Endothelial cell of umbilical vein (primary cell): ENCODE results near the gene YIPF2. TPM values are rescaled to one million over a fixed set of nuclear protein-coding genes. Genes with fewer than 3 reads are reported as not detected.

ENCODE experiments used
- BruUV-seq: library from RNA; stranded (reverse); fragments of 400-500 nt; replicated peaks from 2 replicates; lab custom pipeline; 2021; lab: Mats Ljungman, UMichigan
- CTCF ChIA-PET: fragments of 300-600, 350-600 bp; sonication (Branson Sonifier 250); formaldehyde crosslinking; loops from one replicate; lab custom pipeline; 2021; ENCODE audit warnings: antibody characterized with exemption, inconsistent platforms; lab: Charles Lee
- POLR2A ChIA-PET: fragments of 300-600, 350-600 bp; sonication (Branson Sonifier 250); formaldehyde crosslinking; loops from one replicate; lab custom pipeline; 2021; ENCODE audit warnings: antibody characterized with exemption, inconsistent platforms; lab: Charles Lee
- DNase-seq: peaks from one replicate; pipeline ENCODE4 v3.0.0-alpha.2; 2011; ENCODE audit warnings: low read depth, low spot score
- FAIRE-seq: peaks from 2 replicates; lab custom pipeline; 2011; peaks lifted over from hg19 to GRCh38; lab: Jason Lieb, UNC
- H2AFZ ChIP-seq: 2 replicates; pipeline ENCODE4 v1.6.0; 2012; ENCODE audit warnings: low read depth, low read length, control low read depth, inconsistent platforms
- H3K27ac ChIP-seq: 2 replicates; pipeline ENCODE4 v1.5.1; 2011; ENCODE audit warnings: low read depth, mild to moderate bottlenecking, control low read depth, low read length, moderate library complexity; ENCODE audit not compliant: insufficient read depth
- H3K27me3 ChIP-seq, 2 experiments: 2 replicates each; pipeline versions ENCODE4 v1.6.0 to v1.6.1; 2011; ENCODE audit warnings: low read length in 2 of 2, mixed read lengths in 1 of 2; ENCODE audit not compliant: control insufficient read depth in 2 of 2, insufficient read depth in 2 of 2
- H3K36me3 ChIP-seq, 2 experiments: 2 replicates in 1 of 2; 3 replicates in 1 of 2; pipeline ENCODE4 v1.5.1; 2011; ENCODE audit warnings: low read length in 2 of 2, mild to moderate bottlenecking in 1 of 2, moderate library complexity in 1 of 2; ENCODE audit not compliant: control insufficient read depth in 2 of 2, insufficient read depth in 2 of 2; ENCODE audit errors: extremely low read depth in 1 of 2
- H3K4me1 ChIP-seq: 3 replicates; pipeline ENCODE4 v1.5.1; 2011; ENCODE audit warnings: mild to moderate bottlenecking, low read length; ENCODE audit not compliant: control insufficient read depth, insufficient read depth; ENCODE audit errors: extremely low read depth
- H3K4me2 ChIP-seq: 2 replicates; pipeline ENCODE4 v1.6.1; 2011; ENCODE audit warnings: low read length, control low read depth, mixed read lengths; ENCODE audit not compliant: insufficient read depth
- H3K4me3 ChIP-seq, 3 experiments: fragments of 200-600 bp in 1 of 3; sonication (generic), shearing (Covaris generic) in 1 of 3; replicated peaks in 1 of 3; 2 replicates each; pipeline ENCODE4 v1.5.1; 2011 to 2016; ENCODE audit warnings: control low read depth in 3 of 3, low read length in 3 of 3, mild to moderate bottlenecking in 2 of 3, inconsistent platforms in 1 of 3, low read depth in 1 of 3, moderate library complexity in 1 of 3; ENCODE audit not compliant: insufficient read depth in 1 of 3
- H3K79me2 ChIP-seq: 2 replicates; pipeline ENCODE4 v1.6.0; 2012; ENCODE audit warnings: low read length, inconsistent platforms; ENCODE audit not compliant: control insufficient read depth, insufficient read depth
- H3K9ac ChIP-seq: replicated peaks from 2 replicates; pipeline ENCODE3; 2011; ENCODE audit warnings: low read length, control low read depth; ENCODE audit not compliant: insufficient read depth; ENCODE audit errors: extremely low read depth
- H3K9me1 ChIP-seq: replicated peaks from 3 replicates; pipeline ENCODE4 v1.6.0; 2011; ENCODE audit warnings: mild to moderate bottlenecking, low read length; ENCODE audit not compliant: control insufficient read depth, insufficient read depth; ENCODE audit errors: extremely low read depth
- H3K9me3 ChIP-seq: replicated peaks from 2 replicates; pipeline ENCODE4 v1.5.1; 2012; ENCODE audit warnings: low read length, inconsistent platforms; ENCODE audit not compliant: control insufficient read depth, insufficient read depth
- H4K20me1 ChIP-seq: replicated peaks from 2 replicates; pipeline ENCODE3; 2011; ENCODE audit warnings: mild to moderate bottlenecking, low read length; ENCODE audit not compliant: control insufficient read depth, insufficient read depth; ENCODE audit errors: extremely low read depth
- EZH2 ChIP-seq: IDR thresholded peaks from 2 replicates; pipeline ENCODE4 v1.6.1; 2012; ENCODE audit warnings: borderline replicate concordance, low read depth, mild to moderate bottlenecking, moderate library complexity, low read length, inconsistent platforms; ENCODE audit not compliant: severe bottlenecking
- FOS ChIP-seq: IDR thresholded peaks from 2 replicates; pipeline ENCODE4 v1.6.1; 2011; ENCODE audit warnings: mild to moderate bottlenecking, low read length, moderate library complexity, borderline replicate concordance; ENCODE audit not compliant: insufficient read depth
- GATA2 ChIP-seq: IDR thresholded peaks from 2 replicates; pipeline ENCODE4 v1.7.0; 2011; ENCODE audit warnings: low read depth, mild to moderate bottlenecking, moderate library complexity, mixed read lengths, low read length; ENCODE audit not compliant: insufficient read length, insufficient read depth
- JUN ChIP-seq: IDR thresholded peaks from 2 replicates; pipeline ENCODE4 v1.6.1; 2011; ENCODE audit warnings: borderline replicate concordance, low read depth; ENCODE audit not compliant: insufficient read length, insufficient read depth
- MYC ChIP-seq: IDR thresholded peaks from one replicate; pipeline ENCODE4 v1.6.1; 2011; ENCODE audit warnings: mild to moderate bottlenecking, low read depth, low read length
- POLR2A ChIP-seq: IDR thresholded peaks from 2 replicates; pipeline ENCODE4 v1.6.1; 2012; ENCODE audit warnings: low read depth, mild to moderate bottlenecking, control low read depth, low read length
- POLR2AphosphoS5 ChIP-seq: IDR thresholded peaks from 2 replicates; pipeline ENCODE4 v1.6.1; 2012; ENCODE audit warnings: low read depth, mild to moderate bottlenecking, control low read depth, low read length, moderate library complexity; ENCODE audit not compliant: insufficient read depth
- dilution Hi-C: fragments of 300-500 bp; cut with MboI; formaldehyde crosslinking; loops from one replicate; pipeline ENCODE4 v1.15.0; 2019; ENCODE audit warnings: low sequenced_read_pairs; ENCODE audit not compliant: extremely low pct_ligation_motif_present
- intact Hi-C: fragments of 100-400 bp; cut with micrococcal nuclease; formaldehyde crosslinking; loops from one replicate; pipeline ENCODE4 v1.10.0; 2022
- polyA plus RNA-seq, 4 experiments: library from polyadenylated mRNA; depleted of rRNA in 3 of 4; stranded (reverse) in 3 of 4; unstranded in 1 of 4; fragments of >200 nt; gene quantifications; 2 replicates each; pipeline versions ENCODE4 v1.2.1 to v1.2.3, GENCODE V29; 2011 to 2012; ENCODE audit warnings: missing spikeins in 1 of 4
- total RNA-seq: library from RNA; stranded (reverse); gene quantifications from 2 replicates; pipeline ENCODE4 v1.2.3, GENCODE V29; 2021
- TF ChIP-seq, protein P1 (sequence below): IDR thresholded peaks from 2 replicates; pipeline ENCODE4 v1.6.1; 2011; ENCODE audit not compliant: insufficient read depth, insufficient read length
- TF ChIP-seq, protein P2 (sequence below), 2 donors: IDR thresholded peaks; 1 replicate in 1 of 2; 2 replicates in 1 of 2; pipeline ENCODE4 v1.5.1; 2011; ENCODE audit warnings: low read length in 2 of 2, mild to moderate bottlenecking in 2 of 2, moderate library complexity in 2 of 2, control low read depth in 1 of 2, inconsistent platforms in 1 of 2, low read depth in 1 of 2; ENCODE audit not compliant: insufficient read depth in 1 of 2; ENCODE audit errors: extremely low read depth in 1 of 2

YIPF2 gene
- total and polyA plus RNA-seq, 2 donors (not counting 3 experiments of a cell fraction or from before 2014, with no cell fraction given): 47.8 to 104 TPM

DNA sequence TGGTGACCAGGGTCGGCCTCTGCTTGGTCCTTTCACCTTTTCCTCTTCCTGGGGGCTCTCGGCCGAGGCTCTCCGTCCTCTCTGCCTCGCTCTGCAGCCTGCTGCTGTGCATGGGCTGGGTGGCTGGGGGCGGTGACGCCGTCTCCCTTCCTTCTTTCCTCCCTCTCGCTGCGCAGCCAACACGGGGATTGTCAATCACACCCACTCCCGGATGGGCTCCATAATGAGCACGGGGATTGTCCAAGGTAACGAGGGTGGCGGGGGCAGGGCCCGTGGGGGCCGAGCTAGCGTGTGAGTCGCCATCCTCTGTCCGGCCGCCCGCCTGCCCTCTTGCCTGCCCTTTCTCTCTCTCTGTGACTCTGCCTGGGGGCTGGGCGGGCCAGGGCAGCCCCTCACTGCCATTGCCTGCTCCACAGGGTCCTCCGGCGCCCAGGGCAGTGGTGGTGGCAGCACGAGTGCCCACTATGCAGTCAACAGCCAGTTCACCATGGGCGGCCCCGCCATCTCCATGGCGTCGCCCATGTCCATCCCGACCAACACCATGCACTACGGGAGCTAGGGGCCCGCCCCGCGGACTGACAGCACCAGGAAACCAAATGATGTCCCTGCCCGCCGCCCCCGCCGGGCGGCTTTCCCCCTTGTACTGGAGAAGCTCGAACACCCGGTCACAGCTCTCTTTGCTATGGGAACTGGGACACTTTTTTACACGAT is 7.1 kb downstream of the YIPF2 start:
- Histone ChIP-seq H3K4me1 (no peaks in the 10 kb centered on the region), H3K79me2 (no peaks in the 10 kb centered on the region), H2AFZ (no peak overlapping the region), H3K9me3 (no peaks in the 10 kb centered on the region), H3K9ac (no peak overlapping the region), H3K27me3 (no peaks in the 10 kb centered on the region), H3K4me3 (no peak overlapping the region), H3K36me3 (peaks cover 0 to 47% of the 10 kb centered on the region in 2 experiments), H3K9me1 (no peaks in the 10 kb centered on the region), H4K20me1 (no peaks in the 10 kb centered on the region), H3K4me2 (no peak overlapping the region), H3K27ac (no peak overlapping the region)
- CTCF ChIA-PET: interaction anchor here (1.0 to 1.3 kb wide), 2 partner anchors 15 to 50 kb away, joined by 3 to 4 read pairs; partner anchors contain the start of gene CARM1
- no TSS peak for BruUV-seq
- dilution Hi-C loops: no loop called here
- no peak for DNase-seq
- intact Hi-C loops: no loop called here
- TF ChIP-seq FOS: no peak
- peak; percentile 3 for TF ChIP-seq POLR2AphosphoS5
- FAIRE-seq: no peak
- POLR2A ChIA-PET: no interaction called here

DNA sequence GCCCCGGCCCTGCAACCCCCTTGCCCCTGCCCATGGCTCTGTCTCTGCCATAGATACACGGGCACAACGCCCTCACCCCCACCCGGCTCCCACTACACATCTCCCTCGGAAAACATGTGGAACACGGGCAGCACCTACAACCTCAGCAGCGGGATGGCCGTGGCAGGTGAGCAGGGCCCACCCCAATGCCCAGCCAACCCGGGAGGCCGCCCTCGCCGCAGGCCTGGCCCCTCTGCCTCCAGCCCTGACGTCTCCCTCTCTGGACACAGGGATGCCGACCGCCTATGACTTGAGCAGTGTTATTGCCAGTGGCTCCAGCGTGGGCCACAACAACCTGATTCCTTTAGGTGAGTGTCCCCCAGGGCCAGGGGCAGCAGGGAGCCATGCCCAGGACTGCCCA is 7.7 kb downstream of the YIPF2 start:
- intact Hi-C loops: no loop called here

More for the DNA sequence above, 7.7 kb downstream of the YIPF2 start:
- no peaks in the 10 kb centered on the region for H3K27me3 ChIP-seq
- no peaks in the 10 kb centered on the region for H3K9me1 ChIP-seq
- no peak overlapping the region for H3K4me2 ChIP-seq
- dilution Hi-C loops: no loop called here
- H3K9me3 ChIP-seq: no peaks in the 10 kb centered on the region
- H3K27ac ChIP-seq: no peak overlapping the region
- H2AFZ ChIP-seq: no peak overlapping the region
- no peaks in the 10 kb centered on the region for H3K4me1 ChIP-seq
- H4K20me1 ChIP-seq: no peaks in the 10 kb centered on the region
- no peaks in the 10 kb centered on the region for H3K79me2 ChIP-seq
- FAIRE-seq (no peak), DNase-seq (no peak)
- no TSS peak for BruUV-seq
- ChIA-PET POLR2A (no interaction called here), CTCF (interaction anchor here (1.2 to 1.3 kb wide), 2 partner anchors 16 to 50 kb away, joined by 3 read pairs; partner anchors contain the start of gene CARM1)
- TF ChIP-seq MYC: no peak
- TF ChIP-seq JUN: no peak
- TF ChIP-seq GATA2: no peak
- TF ChIP-seq EZH2: no peak
- no peak for TF ChIP-seq POLR2A
- TF ChIP-seq, protein P1, sequence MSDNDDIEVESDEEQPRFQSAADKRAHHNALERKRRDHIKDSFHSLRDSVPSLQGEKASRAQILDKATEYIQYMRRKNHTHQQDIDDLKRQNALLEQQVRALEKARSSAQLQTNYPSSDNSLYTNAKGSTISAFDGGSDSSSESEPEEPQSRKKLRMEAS: no peak
- no peak for TF ChIP-seq POLR2AphosphoS5
- TF ChIP-seq, protein P2, sequence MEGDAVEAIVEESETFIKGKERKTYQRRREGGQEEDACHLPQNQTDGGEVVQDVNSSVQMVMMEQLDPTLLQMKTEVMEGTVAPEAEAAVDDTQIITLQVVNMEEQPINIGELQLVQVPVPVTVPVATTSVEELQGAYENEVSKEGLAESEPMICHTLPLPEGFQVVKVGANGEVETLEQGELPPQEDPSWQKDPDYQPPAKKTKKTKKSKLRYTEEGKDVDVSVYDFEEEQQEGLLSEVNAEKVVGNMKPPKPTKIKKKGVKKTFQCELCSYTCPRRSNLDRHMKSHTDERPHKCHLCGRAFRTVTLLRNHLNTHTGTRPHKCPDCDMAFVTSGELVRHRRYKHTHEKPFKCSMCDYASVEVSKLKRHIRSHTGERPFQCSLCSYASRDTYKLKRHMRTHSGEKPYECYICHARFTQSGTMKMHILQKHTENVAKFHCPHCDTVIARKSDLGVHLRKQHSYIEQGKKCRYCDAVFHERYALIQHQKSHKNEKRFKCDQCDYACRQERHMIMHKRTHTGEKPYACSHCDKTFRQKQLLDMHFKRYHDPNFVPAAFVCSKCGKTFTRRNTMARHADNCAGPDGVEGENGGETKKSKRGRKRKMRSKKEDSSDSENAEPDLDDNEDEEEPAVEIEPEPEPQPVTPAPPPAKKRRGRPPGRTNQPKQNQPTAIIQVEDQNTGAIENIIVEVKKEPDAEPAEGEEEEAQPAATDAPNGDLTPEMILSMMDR (IDR thresholded peaks at IDR 0.05; ENCODE audit: extremely low read depth in 1 of 2, insufficient read depth in 1 of 2, low read depth in 1 of 2, low read length in 2 of 2): no peak
- no peak for TF ChIP-seq FOS
- peaks cover 0 to 47% of the 10 kb centered on the region in 2 experiments for H3K36me3 ChIP-seq
- no peak overlapping the region for H3K9ac ChIP-seq
- no peak overlapping the region for H3K4me3 ChIP-seq
